HepG2 (cell line): ENCODE data around the gene AKAP8L. TPM values are rescaled to one million over a fixed set of nuclear protein-coding genes. Genes with fewer than 3 reads are reported as not detected.

Experiments used
- CEBPB ChIP-seq: IDR thresholded peaks from 2 replicates; pipeline ENCODE4 v1.6.1; 2011; ENCODE audit warnings: low read depth, low read length, improper control_type of control experiment, borderline replicate concordance
- ETV5 ChIP-seq: IDR thresholded peaks from 2 replicates; pipeline ENCODE4 v1.6.1; 2018; ENCODE audit warnings: missing biosample characterization, missing genetic modification reagents, inconsistent platforms, borderline replicate concordance
- HMG20B ChIP-seq: conservative IDR thresholded peaks from 2 replicates; pipeline ENCODE4 v1.6.1; 2016; ENCODE audit warnings: missing genetic modification reagents, missing compliant biosample characterization
- NFIC ChIP-seq: IDR thresholded peaks from 2 replicates; pipeline ENCODE4 v1.6.1; 2012; ENCODE audit warnings: mild to moderate bottlenecking, low read length, inconsistent platforms
- NR3C1 ChIP-seq: sonication (generic); formaldehyde crosslinking; IDR thresholded peaks from 2 replicates; pipeline ENCODE4 v1.4.0; 2020; ENCODE audit warnings: missing genetic modification reagents
- RAD21 ChIP-seq: fragments of 450-650 bp; formaldehyde crosslinking; IDR thresholded peaks from 2 replicates; pipeline ENCODE4 v1.5.0; 2020; ENCODE audit warnings: mild to moderate bottlenecking
- THAP11 ChIP-seq: IDR thresholded peaks from 2 replicates; pipeline ENCODE4 v1.6.1; 2016; ENCODE audit warnings: missing biosample characterization, missing genetic modification reagents
- ZBTB7A ChIP-seq: sonication (generic); formaldehyde crosslinking; IDR thresholded peaks from 2 replicates; pipeline ENCODE4 v1.8.0; 2022; ENCODE audit warnings: mild to moderate bottlenecking, missing genetic modification reagents
- ZNF256 ChIP-seq: sonication (generic); formaldehyde crosslinking; conservative IDR thresholded peaks from 2 replicates; pipeline ENCODE4 v1.4.0; 2020; ENCODE audit warnings: missing genetic modification reagents
- ZNF44 ChIP-seq: sonication (generic); formaldehyde crosslinking; IDR thresholded peaks from 2 replicates; pipeline ENCODE4 v1.5.1; 2020; ENCODE audit warnings: mild to moderate bottlenecking, missing genetic modification reagents
- ZNF441 ChIP-seq: sonication (generic); formaldehyde crosslinking; IDR thresholded peaks from 2 replicates; pipeline ENCODE4 v1.7.0; 2021; ENCODE audit warnings: missing genetic modification reagents, borderline replicate concordance
- ZNF446 ChIP-seq: sonication (generic); formaldehyde crosslinking; IDR thresholded peaks from 2 replicates; pipeline ENCODE4 v1.5.0; 2020; ENCODE audit warnings: mild to moderate bottlenecking, missing genetic modification reagents
- ZNF691 ChIP-seq: sonication (generic); formaldehyde crosslinking; IDR thresholded peaks from 2 replicates; pipeline ENCODE4 v1.4.0; 2020; ENCODE audit warnings: missing genetic modification reagents, low read depth, mild to moderate bottlenecking, borderline replicate concordance
- ZNF784 ChIP-seq: sonication (generic); formaldehyde crosslinking; IDR thresholded peaks from 2 replicates; pipeline ENCODE4 v1.5.1; 2020; ENCODE audit warnings: missing genetic modification reagents, mild to moderate bottlenecking, borderline replicate concordance
- ZNF790 ChIP-seq: sonication (generic); formaldehyde crosslinking; IDR thresholded peaks from 2 replicates; pipeline ENCODE4 v1.8.0; 2022; ENCODE audit warnings: missing genetic modification reagents, mild to moderate bottlenecking, borderline replicate concordance
- ZSCAN31 ChIP-seq: sonication (generic); formaldehyde crosslinking; IDR thresholded peaks from 2 replicates; pipeline ENCODE4 v1.5.0; 2020; ENCODE audit warnings: low read depth, mild to moderate bottlenecking, missing genetic modification reagents
- polyA plus RNA-seq, 8 experiments: library from polyadenylated mRNA; depleted of rRNA in 3 of 8; stranded (reverse) in 7 of 8; unstranded in 1 of 8; fragments of >200 nt; fragmentation: Illumina TruSeq in 4 of 8; extraction: Trizol in 4 of 8; gene quantifications; 2 replicates each; pipeline versions ENCODE4 v1.2.1 to v1.2.3, GENCODE V29; 2011 to 2016; ENCODE audit warnings: low read depth in 4 of 8, missing spikeins in 1 of 8, mixed read lengths in 1 of 8; ENCODE audit not compliant: insufficient read depth in 1 of 8
- total RNA-seq, 5 experiments: library from RNA; depleted of rRNA; stranded (reverse); fragments of >200 nt; fragmentation: Illumina TruSeq; extraction: Trizol; gene quantifications; 2 replicates each; pipeline ENCODE4 v1.2.3, GENCODE V29; 2016; ENCODE audit warnings: low read depth in 1 of 5
- TF ChIP-seq, protein P1 (sequence below): sonication (generic); formaldehyde crosslinking; IDR thresholded peaks from 2 replicates; pipeline ENCODE4 v1.4.0; 2020; ENCODE audit warnings: missing genetic modification reagents, borderline replicate concordance
- TF ChIP-seq, protein P2 (sequence below): sonication (generic); formaldehyde crosslinking; conservative IDR thresholded peaks from 2 replicates; pipeline ENCODE4 v1.8.0; 2022; ENCODE audit warnings: mild to moderate bottlenecking, moderate library complexity, missing genetic modification reagents
- TF ChIP-seq, protein P3 (sequence below): sonication (generic); formaldehyde crosslinking; IDR thresholded peaks from 2 replicates; pipeline ENCODE4 v1.8.0; 2023; ENCODE audit warnings: mild to moderate bottlenecking, missing genetic modification reagents
- TF ChIP-seq, protein P4 (sequence below): sonication (generic); formaldehyde crosslinking; IDR thresholded peaks from 2 replicates; pipeline ENCODE4 v1.4.0; 2020; ENCODE audit warnings: missing genetic modification reagents
- TF ChIP-seq, protein P5 (sequence below): sonication (generic); formaldehyde crosslinking; IDR thresholded peaks from 2 replicates; pipeline ENCODE4 v1.4.0; 2020; ENCODE audit warnings: low read depth, mild to moderate bottlenecking, missing genetic modification reagents

Gene AKAP8L
- total and polyA plus RNA-seq, 2 of the 13 experiments (the other 11 are each of a cell fraction or from before 2014, with no cell fraction given): 48.2 to 49.6 TPM

DNA sequence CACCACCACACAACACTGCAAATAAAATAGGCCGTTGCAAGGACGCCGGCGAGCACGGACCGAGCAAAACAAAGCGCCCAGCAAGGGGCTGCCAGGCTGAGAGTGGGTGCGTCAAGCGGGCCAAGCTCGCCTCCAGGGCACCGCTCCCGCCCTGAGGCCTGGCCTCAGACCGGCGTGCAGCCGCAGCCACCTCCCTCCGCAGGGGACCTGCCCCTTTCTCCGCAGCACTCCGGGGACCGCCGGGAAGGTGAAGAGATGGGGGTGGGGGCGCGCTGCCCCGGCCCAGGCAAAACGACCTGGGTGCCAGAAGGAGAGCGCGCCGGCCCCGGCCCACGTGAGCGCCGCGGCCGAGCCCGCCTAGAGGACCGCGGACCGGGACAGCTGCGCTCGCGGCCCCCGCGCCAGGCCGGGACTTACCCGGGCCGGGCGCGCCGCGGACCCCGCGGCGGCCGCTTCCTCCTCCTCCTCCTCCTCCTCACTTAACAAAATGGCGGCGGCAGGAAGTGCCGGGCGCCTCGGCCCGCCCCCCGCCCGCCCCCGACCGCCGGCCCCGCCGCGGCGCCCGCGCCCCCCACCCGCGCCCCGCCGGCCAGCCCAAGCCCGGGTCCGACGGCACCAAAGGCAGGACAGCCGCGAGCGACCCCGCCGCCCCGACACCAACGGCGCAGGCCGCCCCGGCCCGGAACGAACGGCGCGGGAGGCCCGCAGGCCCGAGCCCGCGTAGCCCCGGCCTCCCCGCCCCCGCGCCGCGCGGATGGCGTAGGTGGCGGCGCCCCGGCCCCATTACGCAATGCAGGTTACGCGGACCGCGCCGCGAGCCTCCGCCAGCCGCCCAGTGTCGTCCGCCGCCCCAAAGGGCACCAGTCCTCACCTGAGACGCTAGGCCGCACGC is 87.1 kb downstream of the AKAP8L start (continued):
- TF ChIP-seq ZNF784 (CRISPR knock-in tag) (no peak; the same call in 1 of the 2 replicates), HMG20B (CRISPR knock-in tag) (no peak), NFIC (no peak), RAD21 (CRISPR knock-in tag) (peak; percentile 9; the same call in 1 of the 2 replicates), NR3C1 (CRISPR knock-in tag) (no peak), ZSCAN31 (0 out of 2 replicates have a peak, but pooled peaks have one; percentile 35), THAP11 (CRISPR knock-in tag) (no peak), ETV5 (0 out of 2 replicates have a peak, but pooled peaks have one; percentile 9), ZNF441 (CRISPR knock-in tag) (no peak), CEBPB (peak; percentile 92), ZNF256 (CRISPR knock-in tag) (no peak), ZNF44 (CRISPR knock-in tag) (no peak), ZNF691 (CRISPR knock-in tag) (0 out of 2 replicates have a peak, but pooled peaks have one; percentile 24), ZBTB7A (CRISPR knock-in tag) (no peak), ZNF446 (CRISPR knock-in tag) (0 out of 2 replicates have a peak, but pooled peaks have one; percentile 6), ZNF790 (no peak)
- TF ChIP-seq, protein P1, sequence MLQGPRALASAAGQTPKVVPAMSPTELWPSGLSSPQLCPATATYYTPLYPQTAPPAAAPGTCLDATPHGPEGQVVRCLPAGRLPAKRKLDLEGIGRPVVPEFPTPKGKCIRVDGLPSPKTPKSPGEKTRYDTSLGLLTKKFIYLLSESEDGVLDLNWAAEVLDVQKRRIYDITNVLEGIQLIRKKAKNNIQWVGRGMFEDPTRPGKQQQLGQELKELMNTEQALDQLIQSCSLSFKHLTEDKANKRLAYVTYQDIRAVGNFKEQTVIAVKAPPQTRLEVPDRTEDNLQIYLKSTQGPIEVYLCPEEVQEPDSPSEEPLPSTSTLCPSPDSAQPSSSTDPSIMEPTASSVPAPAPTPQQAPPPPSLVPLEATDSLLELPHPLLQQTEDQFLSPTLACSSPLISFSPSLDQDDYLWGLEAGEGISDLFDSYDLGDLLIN (CRISPR knock-in tag): no peak
- TF ChIP-seq, protein P2, sequence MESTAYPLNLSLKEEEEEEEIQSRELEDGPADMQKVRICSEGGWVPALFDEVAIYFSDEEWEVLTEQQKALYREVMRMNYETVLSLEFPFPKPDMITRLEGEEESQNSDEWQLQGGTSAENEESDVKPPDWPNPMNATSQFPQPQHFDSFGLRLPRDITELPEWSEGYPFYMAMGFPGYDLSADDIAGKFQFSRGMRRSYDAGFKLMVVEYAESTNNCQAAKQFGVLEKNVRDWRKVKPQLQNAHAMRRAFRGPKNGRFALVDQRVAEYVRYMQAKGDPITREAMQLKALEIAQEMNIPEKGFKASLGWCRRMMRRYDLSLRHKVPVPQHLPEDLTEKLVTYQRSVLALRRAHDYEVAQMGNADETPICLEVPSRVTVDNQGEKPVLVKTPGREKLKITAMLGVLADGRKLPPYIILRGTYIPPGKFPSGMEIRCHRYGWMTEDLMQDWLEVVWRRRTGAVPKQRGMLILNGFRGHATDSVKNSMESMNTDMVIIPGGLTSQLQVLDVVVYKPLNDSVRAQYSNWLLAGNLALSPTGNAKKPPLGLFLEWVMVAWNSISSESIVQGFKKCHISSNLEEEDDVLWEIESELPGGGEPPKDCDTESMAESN: no peak
- TF ChIP-seq, protein P3, sequence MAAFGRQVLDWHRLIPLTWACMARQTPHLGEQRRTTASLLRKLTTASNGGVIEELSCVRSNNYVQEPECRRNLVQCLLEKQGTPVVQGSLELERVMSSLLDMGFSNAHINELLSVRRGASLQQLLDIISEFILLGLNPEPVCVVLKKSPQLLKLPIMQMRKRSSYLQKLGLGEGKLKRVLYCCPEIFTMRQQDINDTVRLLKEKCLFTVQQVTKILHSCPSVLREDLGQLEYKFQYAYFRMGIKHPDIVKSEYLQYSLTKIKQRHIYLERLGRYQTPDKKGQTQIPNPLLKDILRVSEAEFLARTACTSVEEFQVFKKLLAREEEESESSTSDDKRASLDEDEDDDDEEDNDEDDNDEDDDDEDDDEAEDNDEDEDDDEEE (CRISPR knock-in tag): no peak
- TF ChIP-seq, protein P4, sequence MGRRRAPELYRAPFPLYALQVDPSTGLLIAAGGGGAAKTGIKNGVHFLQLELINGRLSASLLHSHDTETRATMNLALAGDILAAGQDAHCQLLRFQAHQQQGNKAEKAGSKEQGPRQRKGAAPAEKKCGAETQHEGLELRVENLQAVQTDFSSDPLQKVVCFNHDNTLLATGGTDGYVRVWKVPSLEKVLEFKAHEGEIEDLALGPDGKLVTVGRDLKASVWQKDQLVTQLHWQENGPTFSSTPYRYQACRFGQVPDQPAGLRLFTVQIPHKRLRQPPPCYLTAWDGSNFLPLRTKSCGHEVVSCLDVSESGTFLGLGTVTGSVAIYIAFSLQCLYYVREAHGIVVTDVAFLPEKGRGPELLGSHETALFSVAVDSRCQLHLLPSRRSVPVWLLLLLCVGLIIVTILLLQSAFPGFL: no peak
- TF ChIP-seq, protein P5, sequence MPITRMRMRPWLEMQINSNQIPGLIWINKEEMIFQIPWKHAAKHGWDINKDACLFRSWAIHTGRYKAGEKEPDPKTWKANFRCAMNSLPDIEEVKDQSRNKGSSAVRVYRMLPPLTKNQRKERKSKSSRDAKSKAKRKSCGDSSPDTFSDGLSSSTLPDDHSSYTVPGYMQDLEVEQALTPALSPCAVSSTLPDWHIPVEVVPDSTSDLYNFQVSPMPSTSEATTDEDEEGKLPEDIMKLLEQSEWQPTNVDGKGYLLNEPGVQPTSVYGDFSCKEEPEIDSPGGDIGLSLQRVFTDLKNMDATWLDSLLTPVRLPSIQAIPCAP (CRISPR knock-in tag): no peak
